Upper lobe of left lung (tissue), 4 donors: ENCODE data around the gene ENPP5.

Experiments used
- CTCF ChIP-seq, 6 experiments: fragments of 450-650 bp in 4 of 6; fragments of 200-600 bp in 2 of 6; sonication (generic) in 2 of 6; IDR thresholded peaks; one replicate each; pipeline ENCODE4 v1.5.1; 2016 to 2019; ENCODE audit warnings: antibody characterized with exemption in 6 of 6
- EP300 ChIP-seq, 4 donors: sonication (generic); formaldehyde crosslinking; IDR thresholded peaks; one replicate each; pipeline ENCODE4 v1.5.1; 2017; ENCODE audit warnings: antibody characterized with exemption in 4 of 4, control low read depth in 2 of 4
- POLR2A ChIP-seq, 4 donors: fragments of 450-650 bp; IDR thresholded peaks; one replicate each; pipeline ENCODE4 v1.5.1; 2016 to 2017; ENCODE audit warnings: antibody characterized with exemption in 4 of 4, mild to moderate bottlenecking in 2 of 4
- POLR2AphosphoS5 ChIP-seq, 2 donors: sonication (generic); formaldehyde crosslinking; IDR thresholded peaks; one replicate each; pipeline ENCODE4 v1.5.1; 2017; ENCODE audit warnings: antibody characterized with exemption in 2 of 2

DNA sequence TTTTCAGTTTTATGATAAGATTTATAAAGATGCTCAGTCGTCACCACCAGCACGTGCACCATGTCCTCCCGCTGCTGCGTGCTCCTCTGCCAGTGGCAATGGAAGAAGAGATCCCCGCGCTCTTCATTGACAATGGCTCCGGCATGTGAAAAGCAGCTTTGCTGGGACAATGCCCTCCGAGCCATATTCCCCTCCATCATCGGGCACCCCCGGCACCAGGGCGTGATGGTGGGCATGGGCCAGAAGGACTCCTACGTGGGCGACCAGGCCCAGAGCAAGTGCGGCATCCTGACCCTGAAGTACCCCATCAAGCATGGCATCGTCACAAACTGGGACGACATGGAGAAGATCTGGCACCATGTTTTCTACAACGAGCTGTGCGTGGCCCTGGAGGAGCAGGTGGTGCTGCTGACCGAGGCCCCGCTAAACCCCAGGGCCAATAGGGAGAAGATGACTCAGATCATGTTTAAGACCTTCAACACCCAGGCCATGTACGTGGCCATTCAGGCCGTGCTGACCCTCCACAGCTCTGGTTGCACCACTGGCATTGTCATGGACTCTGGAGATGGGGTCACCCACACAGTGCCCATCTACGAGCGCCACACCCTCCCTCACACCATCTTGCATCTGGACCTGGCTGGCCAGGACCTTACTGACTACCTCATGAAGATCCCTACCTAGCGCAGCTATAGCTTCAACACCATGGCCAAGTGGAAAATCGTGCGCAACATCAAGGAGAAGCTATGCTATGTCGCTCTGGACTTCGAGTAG is 34.3 kb upstream of the ENPP5 start:
- TF ChIP-seq CTCF (IDR thresholded peaks at IDR 0.05) (no peak), POLR2AphosphoS5 (IDR thresholded peaks at IDR 0.05) (no peak), EP300 (IDR thresholded peaks at IDR 0.05) (no peak), POLR2A (IDR thresholded peaks at IDR 0.05) (no peak)
